Activated T-helper 1 cell treated with anti-CD3 and anti-CD28 coated beads, Interleukin-12 subunit alpha, Interleukin-12 subunit beta, Interleukin-2, Interleukin-4 antibody, amounts not matched to agents 30 ng/mL and 10 ng/mL and 1 ng/mL, durations not matched to agents 14 hours and 24 hours and 36 hours (primary cell): ENCODE data around the gene ZFHX3. TPM values are rescaled to one million over a fixed set of nuclear protein-coding genes. Genes with fewer than 3 reads are reported as not detected.

Experiments used
- DNase-seq: peaks from one replicate; pipeline ENCODE4 v3.0.0; 2021; ENCODE audit warnings: low spot score
- H3K27ac Mint-ChIP-seq: one replicate; pipeline ENCODE4 v1.8.0; 2021; ENCODE audit warnings: mild to moderate bottlenecking, mixed read lengths
- H3K27me3 Mint-ChIP-seq: one replicate; pipeline ENCODE4 v1.8.0; 2022; ENCODE audit warnings: mild to moderate bottlenecking, moderate library complexity, mixed read lengths; ENCODE audit not compliant: insufficient read depth
- H3K36me3 Mint-ChIP-seq: one replicate; pipeline ENCODE4 v1.8.0; 2021; ENCODE audit warnings: low read depth, mixed read lengths
- H3K4me1 Mint-ChIP-seq: one replicate; pipeline ENCODE4 v1.8.0; 2021; ENCODE audit warnings: low read depth, mixed read lengths
- H3K4me3 Mint-ChIP-seq: one replicate; pipeline ENCODE4 v1.8.0; 2021; ENCODE audit warnings: mild to moderate bottlenecking, moderate library complexity, mixed read lengths
- H3K9me3 Mint-ChIP-seq: one replicate; pipeline ENCODE4 v1.8.0; 2021; ENCODE audit warnings: mixed read lengths
- intact Hi-C: fragments of 100-400 bp; cut with micrococcal nuclease; formaldehyde crosslinking; loops from one replicate; pipeline ENCODE4 v1.15.1; 2024
- total RNA-seq: library from RNA; stranded (reverse); gene quantifications from 2 replicates; pipeline ENCODE4 v1.2.3, GENCODE V29; 2022

The ZFHX3 gene
- total RNA-seq, 1 donor from 2014 or later, result 0.34 TPM

DNA sequence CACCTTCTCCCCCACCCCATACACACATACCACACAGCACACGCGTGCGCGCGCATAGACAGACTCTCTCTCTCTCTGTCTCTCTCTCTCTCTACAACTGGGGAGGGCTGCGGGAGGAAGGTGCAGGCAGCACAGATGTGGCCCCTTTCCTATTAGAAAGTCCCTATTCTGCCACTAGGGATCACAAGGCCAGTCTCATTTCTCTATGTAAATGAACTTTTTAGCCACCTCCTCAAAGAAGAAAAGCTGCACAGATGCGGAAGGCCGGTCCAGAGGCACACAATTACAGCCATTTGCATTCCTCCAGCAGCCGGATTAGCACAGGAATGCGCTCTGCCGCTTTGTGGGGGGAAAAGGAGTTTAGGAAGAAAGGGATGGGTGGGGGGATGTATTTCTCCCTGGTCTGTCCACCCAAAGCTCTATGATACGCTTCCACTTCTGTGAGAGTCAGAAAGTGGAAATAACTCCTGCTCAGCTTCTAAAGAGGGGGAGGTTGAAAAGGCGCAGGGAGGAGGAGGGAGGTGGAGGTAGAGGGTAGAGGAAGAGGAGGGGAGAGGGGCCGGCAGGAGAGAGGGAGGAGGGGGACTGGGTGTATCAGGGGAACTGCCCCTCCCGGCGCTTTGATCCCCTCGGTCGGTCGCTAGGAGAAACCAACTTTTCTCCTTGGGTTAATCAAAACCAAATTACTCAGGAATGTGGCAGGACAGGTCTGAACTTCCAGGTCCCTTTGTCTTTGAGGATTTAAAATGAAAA, 11.7 kb downstream of the ZFHX3 start:
- H3K27ac Mint-ChIP-seq, result no peak overlapping the region
- no peaks in the 10 kb centered on the region for H3K4me1 Mint-ChIP-seq
- intact Hi-C loops, result no loop called here
- no peaks in the 10 kb centered on the region for H3K9me3 Mint-ChIP-seq
- no peak for DNase-seq
- H3K27me3 Mint-ChIP-seq, result peaks cover 47% of the 10 kb centered on the region
- no peak overlapping the region for H3K4me3 Mint-ChIP-seq
- no peaks in the 10 kb centered on the region for H3K36me3 Mint-ChIP-seq

DNA sequence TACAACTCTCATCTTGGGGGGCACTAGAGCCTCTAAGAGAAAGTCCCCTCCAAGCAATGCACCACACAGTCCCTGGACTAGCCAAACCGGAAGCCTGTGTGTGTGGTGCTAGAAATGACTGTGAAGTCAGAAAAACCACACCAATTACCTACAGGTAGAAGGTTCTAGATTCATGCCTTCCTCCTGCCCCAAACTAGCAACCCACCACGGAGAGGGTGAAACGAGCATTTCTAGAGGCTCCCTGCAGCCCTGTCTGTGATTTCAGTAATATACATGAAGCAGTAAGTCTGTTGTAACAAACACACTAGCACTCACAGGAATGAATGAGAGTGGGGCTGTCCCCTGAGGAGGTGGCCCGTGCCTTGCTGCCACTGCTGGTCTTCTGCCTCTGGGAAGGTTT, 13.6 kb downstream of the ZFHX3 start:
- intact Hi-C loops, result no loop called here
- DNase-seq, result no peak
- no peaks in the 10 kb centered on the region for H3K36me3 Mint-ChIP-seq
- no peaks in the 10 kb centered on the region for H3K9me3 Mint-ChIP-seq
- H3K27me3 Mint-ChIP-seq, result peaks cover 51% of the 10 kb centered on the region
- no peak overlapping the region for H3K27ac Mint-ChIP-seq
- no peak overlapping the region for H3K4me3 Mint-ChIP-seq
- no peaks in the 10 kb centered on the region for H3K4me1 Mint-ChIP-seq

DNA sequence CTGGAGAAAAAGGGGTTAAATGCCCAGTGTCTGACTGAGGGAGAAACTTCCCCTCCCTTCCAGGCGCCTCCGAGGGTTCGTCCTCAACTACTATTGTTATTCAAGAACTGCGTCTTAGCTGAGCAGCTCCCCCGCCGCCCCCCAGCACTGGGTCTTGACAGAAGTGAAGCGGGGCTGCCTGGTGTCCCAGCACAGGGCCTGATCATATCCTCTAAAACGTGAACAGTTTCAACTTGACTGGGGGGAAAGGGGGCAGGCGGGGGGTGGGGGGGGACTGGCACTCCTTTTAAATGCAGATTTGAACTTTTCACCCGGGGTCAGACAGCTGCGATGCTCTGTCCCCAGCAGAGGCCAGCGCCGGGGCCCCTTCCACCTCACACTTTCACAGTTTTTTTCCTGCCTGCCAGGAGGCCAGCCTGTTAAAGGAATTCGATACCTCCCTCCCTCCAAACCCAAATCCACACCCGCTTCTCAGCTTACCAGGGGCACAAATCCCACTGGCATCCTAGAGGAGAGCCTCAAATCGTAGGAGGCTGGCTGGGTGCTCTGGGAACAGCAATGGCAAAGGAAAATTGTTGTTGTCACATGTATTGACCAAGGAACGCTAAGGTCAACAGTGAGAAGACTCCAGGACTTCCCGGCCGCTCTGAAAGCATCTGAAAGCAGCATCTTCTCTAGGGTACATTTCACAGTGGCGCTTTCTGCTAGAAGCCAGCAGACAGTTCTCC, 14.5 kb downstream of the ZFHX3 start:
- DNase-seq, result no peak
- Mint-ChIP-seq H3K4me3 (no peak overlapping the region), H3K9me3 (no peaks in the 10 kb centered on the region), H3K27ac (no peak overlapping the region), H3K27me3 (peaks cover 51% of the 10 kb centered on the region), H3K4me1 (no peaks in the 10 kb centered on the region), H3K36me3 (no peaks in the 10 kb centered on the region)
- intact Hi-C loops, result no loop called here

DNA sequence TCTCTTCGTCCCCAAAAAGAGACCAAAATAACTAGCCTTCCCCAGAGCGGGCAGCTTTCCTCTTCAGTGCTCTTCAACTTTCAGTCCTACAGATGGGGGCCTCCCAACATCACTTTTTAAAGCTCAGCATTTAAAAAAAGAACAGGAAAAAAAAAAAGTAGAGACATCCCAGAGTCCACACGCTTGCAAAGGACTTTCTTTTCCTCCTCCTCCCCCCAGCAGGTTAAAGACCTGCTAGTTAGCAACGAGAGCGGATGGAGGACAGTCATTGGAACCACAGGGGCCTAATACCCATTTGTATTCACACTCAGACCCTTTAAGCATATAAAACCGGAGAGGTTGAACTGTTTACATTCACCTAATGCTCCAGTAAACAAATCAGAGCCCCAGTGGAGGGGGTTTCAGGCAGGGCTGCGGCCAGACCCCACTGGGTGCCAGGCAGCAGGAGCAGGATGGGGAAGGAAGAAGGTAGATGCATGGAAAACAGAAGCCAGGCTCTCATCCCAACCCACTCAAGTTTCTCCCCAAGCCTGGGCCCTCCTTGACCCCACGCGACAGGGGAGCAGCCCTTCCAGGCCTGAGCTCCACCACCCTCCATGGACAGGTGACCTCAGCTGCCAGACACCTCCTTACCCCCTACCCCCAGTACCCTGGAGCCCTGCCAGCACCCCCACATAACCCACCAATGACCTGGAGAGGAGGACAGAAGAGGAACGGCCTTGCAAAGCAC, 15.2 kb downstream of the ZFHX3 start:
- Mint-ChIP-seq H3K4me3 (no peak overlapping the region), H3K27ac (no peak overlapping the region), H3K27me3 (peaks cover 48% of the 10 kb centered on the region), H3K9me3 (no peaks in the 10 kb centered on the region), H3K4me1 (no peaks in the 10 kb centered on the region), H3K36me3 (no peaks in the 10 kb centered on the region)
- intact Hi-C loops, result no loop called here
- DNase-seq, result no peak

DNA sequence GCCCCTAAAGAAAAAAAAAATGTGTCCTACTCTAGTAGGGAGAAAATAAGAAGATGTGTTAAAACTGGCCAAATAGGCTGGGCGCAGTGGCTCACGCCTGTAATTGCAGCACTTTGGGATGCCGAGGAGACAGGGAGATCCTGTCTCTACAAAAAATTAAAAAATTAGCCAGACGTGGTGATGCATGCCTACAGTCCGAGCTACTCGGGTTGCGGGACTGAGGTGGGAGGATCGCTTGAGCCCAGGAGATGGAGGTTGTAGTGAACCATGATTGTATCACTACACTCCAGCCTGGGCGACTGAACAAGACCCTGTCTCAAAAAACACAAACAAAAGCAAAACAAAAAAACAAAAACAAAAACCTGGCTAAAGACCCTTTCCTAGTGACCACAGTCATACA, 15.9 kb downstream of the ZFHX3 start:
- H3K27me3 Mint-ChIP-seq, result peaks cover 40% of the 10 kb centered on the region
- H3K4me1 Mint-ChIP-seq, result no peaks in the 10 kb centered on the region
- no peak for DNase-seq
- no peaks in the 10 kb centered on the region for H3K9me3 Mint-ChIP-seq
- H3K4me3 Mint-ChIP-seq, result no peak overlapping the region
- intact Hi-C loops, result no loop called here
- H3K36me3 Mint-ChIP-seq, result no peaks in the 10 kb centered on the region
- no peak overlapping the region for H3K27ac Mint-ChIP-seq

DNA sequence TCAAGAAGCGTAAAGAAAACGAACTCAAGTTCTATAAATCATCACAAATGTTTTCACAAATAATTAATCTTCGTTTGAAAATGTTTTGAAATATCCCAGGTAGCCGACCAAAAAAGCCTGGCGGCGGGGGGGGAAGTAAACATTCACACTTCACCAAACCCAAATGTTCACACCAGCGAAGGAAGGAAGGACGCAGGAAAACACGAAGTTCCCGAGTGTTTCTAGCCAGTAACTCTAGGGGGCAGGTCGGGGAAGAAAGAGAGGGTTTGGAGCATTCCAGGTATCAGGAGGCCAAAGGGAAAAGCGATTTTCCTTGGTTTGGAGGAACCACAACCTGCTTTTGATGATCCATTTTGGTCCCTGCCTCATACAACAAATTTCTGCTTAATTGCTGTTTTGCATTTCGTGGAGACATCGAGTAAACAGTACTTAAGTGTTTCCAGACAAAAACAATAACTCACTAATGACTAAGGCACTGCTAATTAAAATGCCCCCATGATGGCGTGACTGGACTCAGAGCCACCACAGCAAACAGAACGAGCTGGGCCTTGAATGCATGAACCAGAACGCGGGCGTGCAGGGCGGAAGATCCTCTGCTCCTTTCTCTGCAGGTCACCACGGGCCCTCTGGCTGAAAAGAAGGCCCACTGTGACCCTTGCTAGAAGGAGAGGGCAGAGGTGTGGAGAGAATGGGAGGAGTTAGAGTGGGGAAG, 16.6 kb downstream of the ZFHX3 start:
- Mint-ChIP-seq H3K27me3 (peaks cover 36% of the 10 kb centered on the region), H3K36me3 (no peaks in the 10 kb centered on the region), H3K4me3 (no peak overlapping the region), H3K27ac (no peak overlapping the region), H3K4me1 (no peaks in the 10 kb centered on the region), H3K9me3 (no peaks in the 10 kb centered on the region)
- intact Hi-C loops, result no loop called here
- no peak for DNase-seq

DNA sequence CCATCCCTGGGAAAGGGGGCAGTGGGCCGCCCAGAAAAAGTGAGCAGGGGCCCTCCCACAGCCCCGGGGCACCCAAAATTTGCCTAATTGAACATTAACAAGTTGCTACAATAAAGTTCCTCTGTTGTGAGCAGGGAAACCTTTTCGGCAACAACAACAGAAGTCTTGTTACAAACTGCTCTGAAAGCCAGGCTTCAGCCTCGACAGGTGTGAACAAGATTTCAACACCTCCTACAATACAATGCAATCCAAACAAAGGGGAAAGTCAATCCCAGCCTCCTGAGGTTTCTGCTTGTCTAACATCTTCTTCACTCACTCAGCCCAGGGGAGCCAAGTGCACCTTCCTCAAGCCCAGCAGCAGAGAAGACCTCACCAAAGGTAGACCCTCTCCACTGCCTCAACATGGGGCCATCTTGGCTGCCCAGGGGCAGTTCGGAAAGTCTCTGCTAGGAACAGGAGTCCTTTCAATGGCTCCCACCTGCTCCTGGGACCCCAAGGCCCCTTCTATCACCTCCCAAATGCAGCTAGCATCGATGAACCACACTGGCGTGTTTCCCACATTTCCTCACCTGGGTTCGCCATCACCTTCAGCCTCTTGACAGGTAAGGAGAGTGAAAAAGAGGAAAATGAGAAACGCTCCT, 19.1 kb downstream of the ZFHX3 start:
- no peak overlapping the region for H3K27ac Mint-ChIP-seq
- no peaks in the 10 kb centered on the region for H3K4me1 Mint-ChIP-seq
- H3K4me3 Mint-ChIP-seq, result no peak overlapping the region
- H3K27me3 Mint-ChIP-seq, result peaks cover 17% of the 10 kb centered on the region
- DNase-seq, result no peak
- intact Hi-C loops, result no loop called here
- no peaks in the 10 kb centered on the region for H3K36me3 Mint-ChIP-seq
- H3K9me3 Mint-ChIP-seq, result no peaks in the 10 kb centered on the region

DNA sequence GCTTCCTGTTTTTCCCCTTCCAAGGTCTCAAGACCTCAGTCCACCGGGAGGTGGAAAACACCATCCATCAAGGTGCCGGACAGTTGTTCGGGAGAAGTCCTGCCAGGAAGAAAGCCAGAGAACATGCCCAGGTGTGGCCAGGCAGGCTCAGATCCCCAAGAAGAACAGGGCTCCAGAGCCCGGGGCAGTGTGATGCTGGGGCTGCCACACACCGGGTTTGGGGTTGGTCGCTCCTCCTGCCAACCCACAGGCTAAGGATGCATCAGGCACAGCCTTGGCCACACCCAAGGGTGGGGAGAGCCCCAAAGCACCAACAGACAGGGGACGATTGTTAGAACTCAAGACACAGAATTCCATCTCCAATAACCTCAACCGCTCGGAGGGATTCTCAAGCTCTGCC, 19.7 kb downstream of the ZFHX3 start:
- no peaks in the 10 kb centered on the region for H3K36me3 Mint-ChIP-seq
- H3K27me3 Mint-ChIP-seq, result peaks cover 16% of the 10 kb centered on the region
- H3K9me3 Mint-ChIP-seq, result no peaks in the 10 kb centered on the region
- H3K4me1 Mint-ChIP-seq, result no peaks in the 10 kb centered on the region
- intact Hi-C loops, result no loop called here
- H3K4me3 Mint-ChIP-seq, result no peak overlapping the region
- no peak overlapping the region for H3K27ac Mint-ChIP-seq
- DNase-seq, result no peak

DNA sequence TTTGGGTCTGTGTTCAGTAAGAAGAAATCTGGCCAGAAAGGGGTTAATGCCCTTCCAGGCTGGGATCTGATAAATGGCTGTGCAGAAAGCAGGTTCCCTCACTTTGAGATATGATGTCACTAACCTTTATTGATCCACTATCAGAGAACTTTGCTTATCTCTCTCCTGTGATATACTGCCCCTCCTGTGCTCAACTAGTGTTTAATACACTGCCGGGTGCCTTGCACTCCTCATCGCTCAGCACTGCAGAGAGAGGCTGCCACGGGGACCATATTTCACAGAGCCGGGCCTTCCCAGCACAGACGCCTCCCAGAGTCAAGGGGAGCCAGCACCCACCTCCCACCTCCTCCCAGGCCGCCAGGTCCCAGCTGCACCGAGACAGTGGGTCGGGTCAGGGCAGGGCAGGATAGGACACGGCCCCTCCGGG, 20.2 kb downstream of the ZFHX3 start:
- Mint-ChIP-seq H3K4me1 (no peaks in the 10 kb centered on the region), H3K9me3 (no peaks in the 10 kb centered on the region), H3K27ac (no peak overlapping the region), H3K36me3 (no peaks in the 10 kb centered on the region), H3K27me3 (peaks cover 16% of the 10 kb centered on the region), H3K4me3 (no peak overlapping the region)
- intact Hi-C loops, result no loop called here
- DNase-seq, result no peak

DNA sequence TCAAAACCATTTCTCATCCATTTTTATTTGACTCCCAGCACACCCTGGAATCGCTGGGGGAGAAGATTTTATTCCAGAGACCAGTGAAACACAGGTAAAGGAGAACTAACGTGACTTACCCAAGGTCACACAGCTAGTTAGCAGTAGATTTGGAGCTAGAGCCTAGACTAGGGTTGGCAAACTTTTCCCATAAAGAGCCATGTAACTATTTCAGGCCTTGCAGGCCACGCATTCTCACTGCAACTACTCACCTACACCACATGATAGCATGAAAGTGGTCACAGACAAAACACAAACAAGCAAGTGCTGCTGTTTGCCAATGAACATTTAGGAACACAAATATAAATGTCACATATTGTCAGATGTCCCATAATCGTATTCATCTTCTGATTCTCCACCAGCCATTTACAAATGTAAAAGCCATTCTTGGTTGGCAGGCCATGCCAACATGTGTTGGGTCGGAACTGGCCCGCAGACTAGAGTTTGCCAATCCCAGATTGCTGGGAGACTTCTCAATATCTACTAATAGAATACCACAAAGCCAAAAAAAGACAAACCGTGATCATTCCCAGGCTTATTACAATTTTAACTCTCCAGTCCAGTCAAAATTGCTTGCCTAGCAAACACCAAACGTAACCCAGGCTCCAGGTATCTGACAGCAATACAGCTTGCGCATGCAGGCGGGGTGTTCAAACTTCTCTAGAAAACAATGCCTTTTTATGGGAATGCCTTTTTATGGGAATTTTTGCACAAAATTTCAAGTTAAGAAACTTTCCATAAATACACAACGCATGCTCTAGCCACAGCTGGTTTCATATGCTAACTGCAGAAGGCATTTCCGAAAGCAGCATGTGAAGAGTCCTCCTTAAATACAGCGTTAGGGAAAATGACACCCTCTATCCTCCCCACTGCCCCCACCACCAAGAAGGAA, 20.9 kb downstream of the ZFHX3 start:
- Mint-ChIP-seq H3K36me3 (no peaks in the 10 kb centered on the region), H3K27ac (no peak overlapping the region), H3K9me3 (no peaks in the 10 kb centered on the region), H3K4me3 (no peak overlapping the region), H3K27me3 (peaks cover 9% of the 10 kb centered on the region), H3K4me1 (no peaks in the 10 kb centered on the region)
- DNase-seq, result no peak
- intact Hi-C loops, result no loop called here

DNA sequence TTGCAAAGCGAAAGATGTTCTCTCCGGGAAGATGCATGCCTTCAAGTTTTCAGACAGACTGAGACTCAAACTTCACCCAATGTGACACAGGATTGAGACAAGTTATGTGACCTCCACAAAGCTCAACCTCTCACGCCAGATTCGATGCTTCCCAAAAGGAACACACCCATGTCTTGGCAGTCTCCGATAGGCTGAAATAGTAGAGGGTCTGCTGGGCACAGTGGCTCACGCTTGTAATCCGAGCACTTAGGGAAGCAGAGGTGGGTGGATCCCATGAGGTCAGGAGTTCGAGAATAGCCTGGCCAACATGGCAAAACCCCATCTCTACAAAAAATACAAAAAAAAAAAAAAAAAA, 22.1 kb downstream of the ZFHX3 start:
- Mint-ChIP-seq H3K27me3 (no peaks in the 10 kb centered on the region), H3K4me1 (no peaks in the 10 kb centered on the region), H3K4me3 (no peak overlapping the region), H3K36me3 (no peaks in the 10 kb centered on the region), H3K27ac (no peak overlapping the region), H3K9me3 (no peaks in the 10 kb centered on the region)
- no peak for DNase-seq
- intact Hi-C loops, result no loop called here
